OCI-LY1 (cell line): ENCODE measurements around the gene MAPK11.

ENCODE experiments used
- H2AFZ ChIP-seq: fragments of 200-600 bp; sonication (generic), shearing (Covaris generic); 2 replicates; pipeline ENCODE4 v1.6.0; 2014; ENCODE audit warnings: antibody characterized with exemption, mild to moderate bottlenecking, low read length
- H3F3A ChIP-seq: fragments of 200-600 bp; sonication (generic), shearing (Covaris generic); 2 replicates; pipeline ENCODE4 v1.6.0; 2014; ENCODE audit warnings: mild to moderate bottlenecking, antibody characterized with exemption, low read length, moderate library complexity; ENCODE audit not compliant: insufficient read depth
- H3K27ac ChIP-seq: fragments of 200-600 bp; sonication (generic); 2 replicates; pipeline ENCODE4 v1.5.1; 2014; ENCODE audit warnings: low read length, mixed run types, mild to moderate bottlenecking, low read depth; ENCODE audit not compliant: poor library complexity, severe bottlenecking
- H3K27me3 ChIP-seq: fragments of 200-600 bp; sonication (generic); 2 replicates; pipeline ENCODE4 v1.6.0; 2014; ENCODE audit warnings: antibody characterized with exemption, mild to moderate bottlenecking, low read length, moderate library complexity; ENCODE audit not compliant: insufficient read depth
- H3K36me3 ChIP-seq: fragments of 200-600 bp; sonication (generic); 2 replicates; pipeline ENCODE4 v1.6.1; 2014; ENCODE audit warnings: mild to moderate bottlenecking, antibody characterized with exemption, low read length, moderate library complexity, mixed read lengths; ENCODE audit not compliant: insufficient read depth
- H3K4me1 ChIP-seq: fragments of 200-600 bp; sonication (generic); 2 replicates; pipeline ENCODE4 v1.5.1; 2014; ENCODE audit warnings: mild to moderate bottlenecking, low read length, moderate library complexity; ENCODE audit not compliant: insufficient read depth, severe bottlenecking
- H3K4me2 ChIP-seq: fragments of 200-600 bp; sonication (generic), shearing (Covaris generic); 2 replicates; pipeline ENCODE4 v1.6.1; 2014; ENCODE audit warnings: low read length
- H3K4me3 ChIP-seq: fragments of 200-600 bp; sonication (generic); 2 replicates; pipeline ENCODE4 v1.5.1; 2014; ENCODE audit warnings: low read length, low read depth, mild to moderate bottlenecking, mixed read lengths; ENCODE audit not compliant: poor library complexity, severe bottlenecking
- H3K79me2 ChIP-seq: fragments of 200-600 bp; shearing (Covaris generic); 2 replicates; pipeline ENCODE4 v1.6.1; 2016; ENCODE audit warnings: mixed run types, low read length, mixed read lengths; ENCODE audit not compliant: insufficient read depth
- H3K9ac ChIP-seq: fragments of 200-600 bp; sonication (generic), shearing (Covaris generic); 2 replicates; pipeline ENCODE4 v1.6.1; 2014; ENCODE audit warnings: mild to moderate bottlenecking, low read length, mixed read lengths
- H3K9me2 ChIP-seq: fragments of 200-600 bp; sonication (generic), shearing (Covaris generic); 2 replicates; pipeline ENCODE4 v1.6.1; 2014; ENCODE audit warnings: low read depth, mild to moderate bottlenecking, low read length, mixed read lengths
- H3K9me3 ChIP-seq: fragments of 200-600 bp; shearing (Covaris generic); 2 replicates; pipeline ENCODE4 v1.6.1; 2014; ENCODE audit warnings: low read length, mixed read lengths
- H4K20me1 ChIP-seq: fragments of 200-600 bp; sonication (generic), shearing (Covaris generic); 2 replicates; pipeline ENCODE4 v1.6.0; 2016; ENCODE audit warnings: mild to moderate bottlenecking, low read length; ENCODE audit not compliant: insufficient read depth
- EZH2 ChIP-seq: fragments of 200-600 bp; sonication (generic), shearing (Covaris generic); IDR thresholded peaks from 2 replicates; pipeline ENCODE4 v1.8.0; 2017; ENCODE audit warnings: borderline replicate concordance, mixed run types, mild to moderate bottlenecking, antibody characterized with exemption, low read length, moderate library complexity, mixed read lengths
- TF ChIP-seq, protein P1 (sequence below): fragments of 200-600 bp; sonication (generic), shearing (Covaris generic); IDR thresholded peaks from 2 replicates; pipeline ENCODE4 v1.5.1; 2017; ENCODE audit warnings: mild to moderate bottlenecking, antibody characterized with exemption, low read length, moderate library complexity, mixed read lengths

MAPK11 gene

GRCh38 chr22:50245214-50246072, 24.7 kb downstream of the MAPK11 start:
- peaks cover 17% of the 10 kb centered on the region; the same call in 1 of the 2 replicates for H3K36me3 ChIP-seq
- peaks cover 8% of the 10 kb centered on the region; the same call in 1 of the 2 replicates for H3F3A ChIP-seq
- peak overlapping the region; percentile 92 for H3K9ac ChIP-seq
- H3K79me2 ChIP-seq = peaks cover 19% of the 10 kb centered on the region
- H3K9me2 ChIP-seq = no peaks in the 10 kb centered on the region
- peak overlapping the region; percentile 91 for H3K4me2 ChIP-seq
- peaks cover 53% of the 10 kb centered on the region for H3K4me1 ChIP-seq
- no peaks in the 10 kb centered on the region for H4K20me1 ChIP-seq
- no peaks in the 10 kb centered on the region for H3K27me3 ChIP-seq
- peak overlapping the region; percentile 95 for H3K4me3 ChIP-seq
- H3K9me3 ChIP-seq = no peaks in the 10 kb centered on the region
- H2AFZ ChIP-seq = no peak overlapping the region
- H3K27ac ChIP-seq = peak overlapping the region; percentile 87
- TF ChIP-seq EZH2 = no peak
- TF ChIP-seq, protein P1, sequence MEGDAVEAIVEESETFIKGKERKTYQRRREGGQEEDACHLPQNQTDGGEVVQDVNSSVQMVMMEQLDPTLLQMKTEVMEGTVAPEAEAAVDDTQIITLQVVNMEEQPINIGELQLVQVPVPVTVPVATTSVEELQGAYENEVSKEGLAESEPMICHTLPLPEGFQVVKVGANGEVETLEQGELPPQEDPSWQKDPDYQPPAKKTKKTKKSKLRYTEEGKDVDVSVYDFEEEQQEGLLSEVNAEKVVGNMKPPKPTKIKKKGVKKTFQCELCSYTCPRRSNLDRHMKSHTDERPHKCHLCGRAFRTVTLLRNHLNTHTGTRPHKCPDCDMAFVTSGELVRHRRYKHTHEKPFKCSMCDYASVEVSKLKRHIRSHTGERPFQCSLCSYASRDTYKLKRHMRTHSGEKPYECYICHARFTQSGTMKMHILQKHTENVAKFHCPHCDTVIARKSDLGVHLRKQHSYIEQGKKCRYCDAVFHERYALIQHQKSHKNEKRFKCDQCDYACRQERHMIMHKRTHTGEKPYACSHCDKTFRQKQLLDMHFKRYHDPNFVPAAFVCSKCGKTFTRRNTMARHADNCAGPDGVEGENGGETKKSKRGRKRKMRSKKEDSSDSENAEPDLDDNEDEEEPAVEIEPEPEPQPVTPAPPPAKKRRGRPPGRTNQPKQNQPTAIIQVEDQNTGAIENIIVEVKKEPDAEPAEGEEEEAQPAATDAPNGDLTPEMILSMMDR = no peak

- Histone ChIP-seq H3K9me3 (no peaks in the 10 kb centered on the region), H3K4me3 (peak within 1 kb of the TSS; percentile 95), H4K20me1 (no peaks in the 10 kb centered on the region), H3K9me2 (no peaks in the 10 kb centered on the region), H3K4me1 (peaks cover 50% of the 10 kb centered on the region), H3K36me3 (peaks cover 25% of the 10 kb centered on the region; the same call in 1 of the 2 replicates), H3K27me3 (no peaks in the 10 kb centered on the region), H3K27ac (peak within 1 kb of the TSS; percentile 87), H3K79me2 (peaks cover 23% of the 10 kb centered on the region), H3K4me2 (peak within 1 kb of the TSS; percentile 91), H3F3A (peaks cover 8% of the 10 kb centered on the region; the same call in 1 of the 2 replicates), H2AFZ (no peak within 1 kb of the TSS), H3K9ac (peak within 1 kb of the TSS; percentile 92)
- TF ChIP-seq EZH2 = no peak
- TF ChIP-seq, protein P1 = no peak; the same call in 1 of the 2 replicates
Measured at GRCh38 chr22:50244420-50245213, 25.6 kb downstream of the MAPK11 start, which contains the start of gene TUBGCP6. TSS of gene TUBGCP6 (minus strand) at chr22:50245023. CDS start at chr22:50244459, 564 bp downstream.

DNA sequence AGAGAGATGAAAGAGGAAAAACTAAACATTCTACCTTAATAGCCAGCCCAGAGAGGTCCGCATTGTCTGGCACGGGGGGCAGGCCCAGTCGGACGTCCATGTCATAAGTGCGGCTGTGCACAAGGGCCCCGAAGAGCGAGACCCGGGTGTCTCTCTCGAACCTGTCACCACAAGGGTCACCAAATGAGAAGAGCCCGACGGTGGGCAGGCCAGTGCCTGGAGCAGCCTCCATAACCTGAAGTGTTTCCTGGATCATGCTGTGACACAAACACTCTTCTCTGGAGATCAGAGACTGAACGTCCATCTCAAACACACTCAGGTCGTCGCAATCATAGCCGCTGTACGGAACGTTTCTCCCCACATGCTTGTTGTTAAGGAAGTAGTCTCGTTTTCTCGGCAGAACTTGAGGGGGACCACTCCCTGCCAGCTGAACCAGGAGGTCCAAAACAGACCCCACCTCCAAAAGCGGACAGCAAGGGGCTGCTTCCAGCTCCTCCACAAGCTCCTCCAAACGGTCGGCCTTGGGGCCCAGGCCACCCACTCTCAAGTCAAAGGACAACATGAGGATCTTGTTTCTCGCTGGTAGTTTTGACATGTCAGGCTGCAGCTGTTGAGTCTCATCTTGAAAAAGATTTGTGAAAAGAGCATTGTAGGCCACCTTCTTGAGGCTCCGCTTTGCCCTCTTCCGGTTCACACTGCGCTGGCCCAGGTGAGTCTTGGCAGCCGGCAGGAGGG, 26.3 kb downstream of the MAPK11 start:
- no peaks in the 10 kb centered on the region for H3K27me3 ChIP-seq
- H3K79me2 ChIP-seq = peaks cover 23% of the 10 kb centered on the region
- H3K4me1 ChIP-seq = peaks cover 45% of the 10 kb centered on the region

More for the DNA sequence above, 26.3 kb downstream of the MAPK11 start:
- H3K9me2 ChIP-seq = no peaks in the 10 kb centered on the region
- H3K9me3 ChIP-seq = no peaks in the 10 kb centered on the region
- peaks cover 8% of the 10 kb centered on the region; the same call in 1 of the 2 replicates for H3F3A ChIP-seq
- H3K9ac ChIP-seq = peak overlapping the region; percentile 92
- peak overlapping the region; percentile 87 for H3K27ac ChIP-seq
- H3K36me3 ChIP-seq = peaks cover 29% of the 10 kb centered on the region; the same call in 1 of the 2 replicates
- TF ChIP-seq, protein P1 = no peak
- no peak for TF ChIP-seq EZH2
- no peak overlapping the region for H2AFZ ChIP-seq
- H3K4me2 ChIP-seq = peak overlapping the region; percentile 91
- H3K4me3 ChIP-seq = peak overlapping the region; percentile 95
- no peaks in the 10 kb centered on the region for H4K20me1 ChIP-seq
